HS-27A (cell line): ENCODE data around the gene RTF2.
"Not testable (repeated sequence)": the region's sequence is repeated elsewhere in the genome, so short reads cannot be mapped to it uniquely, and the experiment has no call there.

Source experiments
- DNase-seq: peaks from one replicate; pipeline ENCODE4 v3.0.0-alpha.2; 2012; ENCODE audit warnings: low read depth, missing footprints

RTF2 gene

GRCh38 chr20:56552911-56553629 is 84.6 kb downstream of the RTF2 start:
- no peak for DNase-seq

- DNase-seq: peak; percentile 83
These were observed 86.4 kb downstream of the RTF2 start for GRCh38 chr20:56554869-56555268.

- DNase-seq: no peak
These were observed 90.5 kb downstream of the RTF2 start for GRCh38 chr20:56558968-56559367.

- not testable (repeated sequence) for DNase-seq
These were observed 96.1 kb downstream of the RTF2 start for GRCh38 chr20:56564526-56564925.

- DNase-seq: no peak
These were observed 97.1 kb downstream of the RTF2 start for GRCh38 chr20:56565511-56565910.

GRCh38 chr20:56566621-56567020 is 98.2 kb downstream of the RTF2 start:
- no peak for DNase-seq
